LHCN-M2 (cell line): ENCODE results near the gene SEPTIN5. TPM values are rescaled to one million over a fixed set of nuclear protein-coding genes. Genes with fewer than 3 reads are reported as not detected.

Experiments
- DNase-seq: peaks from one replicate; pipeline ENCODE4 v3.0.0-alpha.2; 2012; ENCODE audit warnings: low read depth
- total RNA-seq: library from RNA; depleted of rRNA; stranded (reverse); fragments of >200 nt; gene quantifications from 2 replicates; pipeline ENCODE4 v1.2.3, GENCODE V29; 2014

Gene SEPTIN5
- total RNA-seq, 1 experiment from 2014 or later, result 44.8 TPM

DNA sequence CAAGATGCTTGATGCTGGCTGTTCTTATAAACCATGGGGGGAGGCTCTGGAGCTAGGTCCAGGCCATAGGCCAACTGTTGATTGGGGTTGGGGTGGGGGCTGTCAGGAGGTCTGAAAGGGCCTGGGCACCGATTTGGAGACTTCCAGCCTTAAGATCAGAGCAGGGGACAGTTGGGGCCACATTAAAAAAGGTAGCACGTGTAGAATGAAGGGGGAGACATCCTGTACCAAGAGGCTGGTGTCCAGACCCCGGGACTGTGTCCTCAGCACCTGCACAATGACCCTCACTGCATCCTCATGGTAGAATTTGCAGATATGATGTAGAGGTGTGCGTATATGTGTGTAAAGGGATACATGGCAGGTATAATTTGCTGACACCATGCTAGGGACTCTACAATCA is 33.8 kb downstream of the SEPTIN5 start:
- no peak for DNase-seq

DNA sequence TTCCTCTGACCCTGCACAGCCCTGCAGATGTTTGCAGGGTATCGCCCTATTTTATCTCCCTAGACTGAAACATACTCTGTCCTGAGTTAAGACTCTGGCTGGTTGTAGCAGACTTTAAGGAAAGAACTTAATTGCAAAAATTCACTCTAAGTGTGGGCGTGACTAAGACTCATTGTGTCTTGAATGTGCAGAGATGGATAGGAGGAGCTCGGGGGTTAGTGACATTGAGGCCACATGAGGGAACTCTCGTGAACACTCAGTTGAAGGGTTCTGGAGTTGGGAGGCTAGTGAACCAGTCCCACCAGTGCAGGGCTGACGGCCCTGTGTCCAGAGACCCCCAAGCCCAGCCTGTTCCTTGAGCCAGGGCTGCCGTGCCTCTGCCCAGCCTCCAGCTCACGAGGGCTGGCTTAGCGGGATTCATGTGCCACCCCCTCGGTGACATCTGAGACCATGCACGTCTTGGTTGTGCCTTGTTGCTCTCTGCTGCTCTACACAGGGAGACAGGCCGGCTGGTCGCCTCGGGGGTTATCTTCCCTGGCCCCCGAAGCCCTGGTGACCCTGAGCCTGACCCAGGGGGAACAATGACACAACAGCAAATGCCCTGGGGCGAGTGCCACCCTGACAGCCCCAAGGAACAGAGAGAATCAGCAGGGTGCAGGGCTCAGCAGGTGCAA is 34.8 kb downstream of the SEPTIN5 start:
- DNase-seq, result no peak

DNA sequence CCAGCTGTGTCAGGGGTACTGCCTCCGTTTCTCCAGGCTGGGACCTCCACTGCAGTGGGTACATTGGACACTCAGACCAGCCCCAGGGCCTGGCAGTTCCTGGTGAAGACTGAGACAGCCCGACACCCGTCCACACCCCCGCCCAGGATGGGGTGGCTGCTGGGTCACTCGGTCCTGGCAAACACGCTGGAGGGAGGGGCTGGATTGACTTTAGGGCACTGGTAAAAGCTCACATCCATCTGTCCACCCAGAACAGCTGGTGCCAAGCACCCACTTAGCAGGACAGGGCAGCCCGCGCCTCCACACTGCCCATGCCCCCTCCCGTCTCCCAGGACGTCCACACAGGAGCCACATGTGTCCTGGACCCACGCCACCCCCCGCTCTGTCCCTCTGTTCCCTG is 35.6 kb downstream of the SEPTIN5 start:
- peak; percentile 12 for DNase-seq

DNA sequence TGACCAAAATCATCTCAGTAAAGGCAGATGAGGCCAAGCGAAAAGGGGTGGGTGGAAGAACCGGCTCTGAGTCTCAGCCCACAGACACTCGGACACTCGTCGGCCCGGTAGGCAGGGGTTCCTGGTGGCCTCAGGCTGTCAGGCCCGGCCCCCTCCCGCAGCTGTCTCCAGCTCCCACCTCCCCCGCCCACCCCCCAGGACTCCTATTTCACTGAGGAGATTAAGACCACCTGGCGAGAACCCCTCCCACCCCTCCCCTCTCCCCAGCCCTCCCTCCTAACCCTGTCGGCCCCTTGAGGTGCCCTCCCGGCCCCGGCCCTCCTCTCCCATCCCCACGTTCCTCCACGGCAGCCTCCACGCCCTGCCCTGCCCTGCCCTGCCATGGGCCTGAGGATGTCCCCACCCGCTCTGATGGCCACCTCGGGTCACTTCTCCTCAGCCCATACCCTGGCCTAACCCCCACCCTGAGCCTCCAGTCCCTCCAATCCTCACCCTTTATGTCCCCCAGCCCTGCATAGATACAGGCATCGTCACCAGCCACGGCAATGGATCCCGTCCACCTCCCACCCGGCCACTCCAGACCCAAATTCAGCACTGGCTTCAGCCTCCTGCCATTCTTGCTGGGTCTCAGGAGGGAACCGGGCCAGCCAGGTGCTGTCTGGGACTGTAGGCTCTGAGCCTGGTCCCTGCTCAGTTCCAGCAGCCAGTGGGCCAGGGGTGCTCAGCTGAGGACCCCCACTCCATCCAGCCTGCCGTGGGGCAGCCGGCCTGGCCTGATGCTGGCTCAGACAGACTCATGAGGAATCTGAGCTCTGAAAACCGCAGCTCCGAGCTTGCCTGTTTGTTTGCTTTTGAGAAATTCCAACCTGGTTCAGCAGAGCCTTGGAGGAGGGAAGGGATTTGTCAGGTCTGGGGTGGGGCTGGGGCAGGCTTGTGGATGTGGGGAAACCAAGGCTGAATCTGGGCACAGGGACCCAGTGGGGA is 36.5 kb downstream of the SEPTIN5 start:
- peak; percentile 36 for DNase-seq

DNA sequence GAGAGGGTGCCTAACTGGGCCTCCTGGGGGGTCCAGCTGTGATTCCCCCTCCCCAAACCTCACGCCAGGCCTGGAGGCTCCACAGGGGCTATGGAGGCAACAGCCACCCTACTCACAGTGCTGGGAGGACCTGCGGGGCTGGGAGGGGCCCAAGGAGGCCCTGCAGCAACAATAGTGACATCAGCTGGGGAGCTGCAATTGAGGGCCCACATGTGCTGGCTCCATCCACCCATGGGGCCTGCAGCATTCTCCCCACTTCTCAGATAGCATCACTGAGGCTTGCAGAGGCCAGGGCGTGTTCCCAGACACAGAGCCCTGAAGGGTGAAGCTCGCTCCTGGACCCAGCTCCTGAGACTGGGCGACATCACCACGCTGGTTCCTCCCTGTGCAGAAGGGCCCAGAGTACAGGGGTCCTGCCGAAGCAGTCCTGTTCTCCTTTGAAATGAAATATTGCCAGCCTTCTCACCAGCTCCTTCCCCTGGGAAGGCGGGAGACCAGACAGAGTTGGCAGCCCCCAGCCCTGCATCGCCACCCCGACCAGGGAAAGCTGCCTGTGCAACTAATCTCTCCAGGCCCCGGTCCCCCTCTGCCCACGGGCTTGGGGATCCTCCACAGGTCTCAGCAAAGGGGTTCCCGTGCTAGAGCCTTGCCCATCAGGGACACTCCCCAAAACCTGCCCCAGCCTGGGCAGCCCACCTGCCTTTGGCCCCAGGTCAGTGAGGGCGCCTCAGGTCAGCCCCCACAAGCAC is 37.4 kb downstream of the SEPTIN5 start:
- no peak for DNase-seq

DNA sequence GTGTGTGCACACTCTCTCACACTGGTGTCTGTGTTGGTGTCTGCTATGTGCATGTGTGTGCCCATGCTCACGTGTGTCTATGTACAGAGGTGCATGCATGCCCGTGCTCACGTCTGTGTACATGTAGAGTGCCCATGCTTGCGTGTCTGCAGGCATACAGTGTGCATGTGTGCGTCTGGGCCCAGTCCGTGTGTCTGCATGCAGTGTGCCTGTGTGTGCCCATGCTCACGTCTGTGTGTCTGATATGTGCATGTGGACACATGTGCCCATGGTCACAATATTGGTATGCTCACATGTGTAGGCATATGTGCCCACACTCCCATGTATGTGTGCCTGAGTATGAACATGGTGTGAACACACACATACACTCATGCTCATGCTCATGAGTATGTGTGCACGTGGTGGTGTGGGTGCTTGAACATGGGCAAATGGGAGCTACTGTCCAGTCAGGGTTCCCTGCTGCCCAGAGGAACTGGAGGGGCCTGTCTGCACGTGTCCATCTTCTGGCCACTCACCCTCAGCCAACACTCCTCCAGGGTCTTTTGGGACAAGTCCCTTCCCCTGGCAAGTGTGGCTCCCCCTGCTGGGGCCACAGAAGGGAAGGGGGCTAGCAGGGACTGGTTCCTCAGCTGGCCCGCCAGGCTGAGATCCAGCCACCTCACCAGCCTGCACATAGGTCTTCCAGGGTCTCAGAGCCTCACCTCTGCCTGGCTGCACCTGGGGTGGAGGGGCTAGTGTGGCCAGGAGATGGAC is 39.0 kb downstream of the SEPTIN5 start:
- no peak for DNase-seq

- DNase-seq, result no peak
Observed at GRCh38 chr22:19753996-19754700, 39.8 kb downstream of the SEPTIN5 start.

DNA sequence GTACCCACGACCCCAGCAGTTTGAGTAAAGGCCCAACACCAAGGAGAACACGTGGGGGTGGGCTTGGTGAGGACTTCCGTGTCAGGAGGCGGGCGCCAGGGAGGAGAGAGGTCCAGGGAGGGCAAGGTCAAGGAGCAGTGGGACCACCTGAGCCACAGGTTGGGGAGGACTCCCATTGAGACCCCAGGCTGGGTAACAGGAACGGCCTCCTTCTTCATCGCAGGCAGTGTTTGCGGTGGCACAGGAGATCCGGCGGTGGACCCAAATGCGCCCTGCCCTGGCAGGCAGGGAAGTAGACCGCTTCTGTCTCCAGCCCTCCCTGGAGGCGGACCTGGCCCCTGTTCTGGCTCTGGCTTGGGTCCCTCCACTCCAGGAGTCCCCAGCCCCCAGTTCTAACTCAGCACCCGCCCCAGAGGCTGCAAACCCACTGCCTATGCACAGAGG is 40.4 kb downstream of the SEPTIN5 start:
- no peak for DNase-seq

- DNase-seq, result no peak
Observed at GRCh38 chr22:19755145-19755710, 40.9 kb downstream of the SEPTIN5 start.

- no peak for DNase-seq
Observed at GRCh38 chr22:19755722-19756287, 41.5 kb downstream of the SEPTIN5 start.

- DNase-seq, result no peak
Observed at GRCh38 chr22:19756288-19757128, 42.2 kb downstream of the SEPTIN5 start.

DNA sequence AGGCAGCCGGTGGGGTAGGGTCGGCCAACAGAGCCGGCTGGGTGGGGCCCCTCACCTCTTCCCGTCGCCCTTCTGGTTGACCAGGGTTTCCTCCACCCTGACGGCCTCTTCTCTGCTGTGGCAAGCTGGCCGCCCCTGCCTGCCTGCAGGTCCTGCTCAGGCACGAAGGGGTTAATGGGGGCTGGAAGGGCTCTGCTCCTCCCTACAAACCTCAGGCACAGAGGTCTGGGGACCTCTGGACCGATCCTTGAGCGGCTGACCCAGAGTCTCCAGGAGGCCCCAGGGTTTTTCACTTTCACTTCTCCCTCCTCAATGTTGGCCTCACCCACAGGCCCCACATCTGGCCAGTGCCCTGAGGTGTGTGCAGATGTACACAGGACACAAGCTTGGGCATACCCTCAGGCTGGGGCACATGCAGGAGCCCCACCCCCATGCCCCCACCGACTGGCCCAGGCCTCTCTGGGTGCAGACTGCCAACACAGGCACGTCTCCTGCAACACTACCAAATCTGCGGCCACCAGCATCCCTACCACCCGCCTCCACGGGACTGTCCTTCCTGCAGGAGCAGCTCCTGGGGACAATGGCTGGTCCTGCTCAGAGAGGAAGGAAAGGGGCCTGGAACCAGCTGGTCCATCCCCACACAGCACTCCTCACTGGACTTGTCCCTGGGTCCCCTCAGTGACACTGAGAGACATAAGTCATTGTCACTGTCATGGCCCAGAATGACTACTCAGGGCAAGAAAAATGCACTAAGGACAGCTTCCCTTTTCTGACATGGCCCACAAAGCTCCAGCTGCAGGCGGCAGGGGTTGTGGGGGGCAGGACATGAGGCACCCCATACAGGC is 43.1 kb downstream of the SEPTIN5 start:
- DNase-seq, result no peak

GRCh38 chr22:19757985-19758895 is 43.9 kb downstream of the SEPTIN5 start:
- DNase-seq, result no peak

DNA sequence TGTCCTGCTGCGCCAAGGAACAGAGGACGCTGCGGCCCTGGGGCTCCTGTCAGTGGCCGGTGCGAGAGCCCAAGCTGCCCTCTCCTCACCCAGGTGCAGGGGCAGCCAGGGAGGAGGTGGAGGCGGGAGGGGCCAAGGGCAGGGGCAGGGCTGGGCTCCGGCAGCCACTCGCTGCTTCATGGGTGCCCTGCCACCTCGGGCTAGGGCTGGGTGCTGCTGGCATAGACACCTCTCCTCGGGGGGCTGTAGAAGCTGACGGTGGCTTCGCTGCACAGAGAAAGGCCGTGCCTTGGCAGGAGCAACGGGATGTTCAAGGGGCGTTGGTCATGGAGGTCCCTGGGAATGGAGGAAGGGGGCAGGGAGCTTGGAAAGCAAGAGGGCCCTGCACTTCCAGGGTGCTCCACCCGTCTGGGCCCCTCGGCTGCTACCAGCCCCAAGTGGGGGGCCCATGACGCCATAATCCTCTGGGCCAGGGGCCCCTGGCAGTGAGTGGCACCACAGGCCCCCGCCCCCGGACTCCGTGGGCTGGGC is 44.7 kb downstream of the SEPTIN5 start:
- DNase-seq, result no peak

DNA sequence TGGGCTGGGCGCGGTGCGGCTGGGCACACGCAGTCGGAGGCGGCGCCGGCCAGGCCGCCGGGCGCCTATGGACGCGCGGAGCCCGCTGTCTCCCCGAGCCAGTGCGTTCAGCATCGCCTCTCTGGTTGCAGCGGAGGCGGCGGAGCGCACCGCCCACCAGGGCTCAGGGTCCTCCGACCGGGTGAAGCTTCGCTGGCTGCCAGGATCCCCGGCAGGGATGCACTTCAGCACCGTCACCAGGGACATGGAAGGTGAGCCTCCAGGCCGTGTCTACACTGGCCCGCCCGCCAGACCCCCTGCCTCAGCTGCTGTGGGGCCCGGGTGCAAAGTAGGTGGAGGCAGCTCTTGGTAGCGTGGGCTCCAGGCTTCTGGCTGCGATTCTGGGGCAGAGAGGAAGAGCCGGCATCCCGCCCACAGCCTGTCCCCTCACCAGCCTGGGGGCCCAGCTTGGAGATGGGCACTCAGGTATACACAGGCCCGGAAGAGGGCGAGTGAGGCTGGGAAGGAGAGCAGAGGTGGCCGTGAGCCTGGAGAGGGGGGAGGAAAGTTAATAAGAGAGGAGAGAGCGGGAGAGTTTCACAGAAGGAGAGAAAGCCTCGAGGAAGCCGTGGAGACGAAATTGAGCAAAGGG is 45.2 kb downstream of the SEPTIN5 start:
- no peak for DNase-seq
